Suprapubic skin (tissue), 4 donors: ENCODE measurements around the gene ZNF81. TPM values are rescaled to one million over a fixed set of nuclear protein-coding genes. Genes with fewer than 3 reads are reported as not detected.

Experiments used
- DNase-seq, 2 donors: peaks; one replicate each; pipeline ENCODE4 v3.0.0-alpha.2; 2019; ENCODE audit warnings: low spot score in 2 of 2
- H3K27ac ChIP-seq: fragments of 200-600 bp; sonication (generic); one replicate; pipeline ENCODE4 v1.5.1; 2019
- H3K27me3 ChIP-seq: fragments of 200-600 bp; sonication (generic); one replicate; pipeline ENCODE4 v1.5.1; 2019
- H3K36me3 ChIP-seq: fragments of 200-600 bp; sonication (generic); one replicate; pipeline ENCODE4 v1.5.1; 2019
- H3K4me1 ChIP-seq: fragments of 200-600 bp; sonication (generic); one replicate; pipeline ENCODE4 v1.5.1; 2019
- H3K4me3 ChIP-seq: fragments of 200-600 bp; sonication (generic); one replicate; pipeline ENCODE4 v1.5.1; 2019; ENCODE audit warnings: mild to moderate bottlenecking
- H3K9me3 ChIP-seq: fragments of 200-600 bp; sonication (generic); one replicate; pipeline ENCODE4 v1.5.1; 2019
- EP300 ChIP-seq: sonication (generic); formaldehyde crosslinking; IDR thresholded peaks from one replicate; pipeline ENCODE4 v1.6.1; 2017; ENCODE audit warnings: antibody characterized with exemption
- POLR2A ChIP-seq, 2 donors: fragments of 450-650 bp; IDR thresholded peaks; one replicate each; pipeline ENCODE4 v1.6.1; 2017; ENCODE audit warnings: antibody characterized with exemption in 2 of 2, mild to moderate bottlenecking in 2 of 2, moderate library complexity in 2 of 2
- POLR2AphosphoS5 ChIP-seq, 3 donors: sonication (generic); formaldehyde crosslinking; IDR thresholded peaks; one replicate each; pipeline ENCODE4 v1.6.1; 2017; ENCODE audit warnings: antibody characterized with exemption in 3 of 3
- WGBS: methylation state at CpG from one replicate; pipeline ENCODE4 v1.1.5; 2018; 5-methylcytosine and 5-hydroxymethylcytosine counted together
- total RNA-seq, 4 donors: library from RNA; depleted of rRNA; stranded (reverse); fragments of >200 nt; gene quantifications; one replicate each; pipeline ENCODE4 v1.1.0, GENCODE V29; 2016
- TF ChIP-seq, protein P1 (sequence below), 2 donors: fragments of 200-600 bp in 1 of 2; fragments of 450-650 bp in 1 of 2; sonication (generic) in 1 of 2; IDR thresholded peaks; one replicate each; pipeline ENCODE4 v1.5.1; 2016 to 2019; ENCODE audit warnings: antibody characterized with exemption in 2 of 2, mild to moderate bottlenecking in 1 of 2, moderate library complexity in 1 of 2

Gene ZNF81
- total RNA-seq, 4 donors from 2014 or later: 4.6 to 10.6 (median 6.9) TPM

DNA sequence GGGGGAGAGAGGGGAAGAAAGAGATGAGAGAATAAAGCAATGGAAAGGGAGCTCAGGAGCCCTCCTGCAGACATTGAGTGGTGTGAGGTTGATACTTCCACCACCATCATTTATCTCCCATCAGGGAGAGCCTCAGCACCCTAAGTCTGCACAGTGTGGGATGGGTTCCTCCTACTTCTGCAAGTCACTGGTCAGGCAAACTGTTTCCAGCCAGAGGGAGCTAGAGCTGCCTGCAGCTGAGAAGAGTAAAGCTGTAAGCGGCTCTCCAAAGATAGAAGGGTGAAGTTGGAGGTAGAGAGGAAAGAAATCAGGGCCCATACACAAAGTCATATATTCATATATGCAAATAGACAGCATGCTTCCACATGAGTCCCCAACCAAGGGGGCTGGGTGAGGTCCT, 21.9 kb upstream of the ZNF81 start:
- no peak overlapping the region for H3K27ac ChIP-seq
- no peak for TF ChIP-seq POLR2AphosphoS5 (IDR thresholded peaks at IDR 0.05)
- TF ChIP-seq, protein P1, sequence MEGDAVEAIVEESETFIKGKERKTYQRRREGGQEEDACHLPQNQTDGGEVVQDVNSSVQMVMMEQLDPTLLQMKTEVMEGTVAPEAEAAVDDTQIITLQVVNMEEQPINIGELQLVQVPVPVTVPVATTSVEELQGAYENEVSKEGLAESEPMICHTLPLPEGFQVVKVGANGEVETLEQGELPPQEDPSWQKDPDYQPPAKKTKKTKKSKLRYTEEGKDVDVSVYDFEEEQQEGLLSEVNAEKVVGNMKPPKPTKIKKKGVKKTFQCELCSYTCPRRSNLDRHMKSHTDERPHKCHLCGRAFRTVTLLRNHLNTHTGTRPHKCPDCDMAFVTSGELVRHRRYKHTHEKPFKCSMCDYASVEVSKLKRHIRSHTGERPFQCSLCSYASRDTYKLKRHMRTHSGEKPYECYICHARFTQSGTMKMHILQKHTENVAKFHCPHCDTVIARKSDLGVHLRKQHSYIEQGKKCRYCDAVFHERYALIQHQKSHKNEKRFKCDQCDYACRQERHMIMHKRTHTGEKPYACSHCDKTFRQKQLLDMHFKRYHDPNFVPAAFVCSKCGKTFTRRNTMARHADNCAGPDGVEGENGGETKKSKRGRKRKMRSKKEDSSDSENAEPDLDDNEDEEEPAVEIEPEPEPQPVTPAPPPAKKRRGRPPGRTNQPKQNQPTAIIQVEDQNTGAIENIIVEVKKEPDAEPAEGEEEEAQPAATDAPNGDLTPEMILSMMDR (IDR thresholded peaks at IDR 0.05): no peak
- no peak for TF ChIP-seq EP300
- TF ChIP-seq POLR2A (IDR thresholded peaks at IDR 0.05): no peak
- DNase-seq: no peak
- WGBS: 82% methylated on average over 1 of the region's 1 CpG
- H3K4me1 ChIP-seq: no peaks in the 10 kb centered on the region
- H3K27me3 ChIP-seq: no peaks in the 10 kb centered on the region
- no peak overlapping the region for H3K4me3 ChIP-seq
- no peaks in the 10 kb centered on the region for H3K36me3 ChIP-seq
- no peaks in the 10 kb centered on the region for H3K9me3 ChIP-seq

DNA sequence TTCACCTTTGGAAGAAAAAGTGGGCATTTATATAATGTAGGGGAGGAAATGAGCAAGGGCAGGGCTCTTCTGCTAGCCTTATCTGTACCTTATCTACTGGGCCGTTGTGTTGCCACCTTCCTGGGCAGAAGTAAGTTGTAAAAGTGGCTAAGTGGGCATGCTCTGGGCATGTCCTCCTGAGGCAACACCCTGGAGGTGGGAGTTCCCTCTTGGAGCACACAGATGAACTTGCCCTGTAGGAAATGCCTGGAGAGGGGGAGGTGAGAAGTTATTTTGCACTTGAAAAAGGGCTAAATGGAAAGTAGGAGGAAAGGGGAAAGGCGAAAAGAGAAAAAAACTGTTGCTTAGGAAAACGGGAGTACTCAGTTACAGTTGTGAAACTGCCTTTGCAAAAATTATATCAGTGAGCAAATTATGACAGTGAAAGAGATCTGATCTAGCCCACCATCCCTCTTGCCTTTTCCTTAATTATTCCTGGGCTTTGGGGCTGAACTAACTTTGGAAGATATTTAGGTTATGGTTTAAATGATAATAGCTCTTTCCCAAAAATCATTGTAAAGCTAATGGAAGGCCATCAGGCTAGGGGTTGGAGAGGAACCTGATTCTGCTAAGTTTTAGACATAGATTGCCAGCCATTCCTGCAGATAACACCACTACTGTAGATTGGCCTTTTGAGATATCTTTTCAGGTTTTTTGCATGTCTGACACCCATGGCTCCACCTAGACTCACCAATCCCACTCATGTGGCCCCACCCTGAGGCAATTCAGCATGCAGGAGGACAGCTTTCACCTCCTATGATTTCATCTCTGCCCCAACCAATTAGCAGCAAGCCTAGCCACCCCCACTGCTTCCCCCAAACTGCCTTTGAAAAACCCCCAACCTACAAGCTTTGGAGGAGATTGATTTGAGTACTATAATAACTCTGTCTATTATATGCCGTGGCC, 20.5 kb upstream of the ZNF81 start:
- 42% methylated on average over 4 of the region's 4 CpGs for whole genome bisulfite sequencing
- TF ChIP-seq POLR2AphosphoS5 (IDR thresholded peaks at IDR 0.05) (no peak), EP300 (no peak), POLR2A (IDR thresholded peaks at IDR 0.05) (no peak)
- TF ChIP-seq, protein P1 (IDR thresholded peaks at IDR 0.05): no peak
- DNase-seq: no peak
- H3K9me3 ChIP-seq: no peaks in the 10 kb centered on the region
- no peaks in the 10 kb centered on the region for H3K4me1 ChIP-seq
- no peak overlapping the region for H3K27ac ChIP-seq
- no peaks in the 10 kb centered on the region for H3K27me3 ChIP-seq
- H3K4me3 ChIP-seq: no peak overlapping the region
- H3K36me3 ChIP-seq: no peaks in the 10 kb centered on the region

- no peaks in the 10 kb centered on the region for H3K4me1 ChIP-seq
- no peak overlapping the region for H3K27ac ChIP-seq
- no peaks in the 10 kb centered on the region for H3K27me3 ChIP-seq
- H3K4me3 ChIP-seq: no peak overlapping the region
- TF ChIP-seq, protein P1 (IDR thresholded peaks at IDR 0.05): no peak
- TF ChIP-seq EP300: no peak
- no peak for TF ChIP-seq POLR2AphosphoS5 (IDR thresholded peaks at IDR 0.05)
- TF ChIP-seq POLR2A (IDR thresholded peaks at IDR 0.05): no peak
- no peaks in the 10 kb centered on the region for H3K36me3 ChIP-seq
- 0% methylated on average over 1 of the region's 1 CpG for WGBS
- no peaks in the 10 kb centered on the region for H3K9me3 ChIP-seq
- DNase-seq: no peak
Observed at GRCh38 chrX:47817421-47817820, 19.3 kb upstream of the ZNF81 start.

- 90% methylated on average over 1 of the region's 1 CpG for WGBS
- H3K27me3 ChIP-seq: no peaks in the 10 kb centered on the region
- no peak for DNase-seq
- H3K4me1 ChIP-seq: no peaks in the 10 kb centered on the region
- H3K4me3 ChIP-seq: no peak overlapping the region
- no peaks in the 10 kb centered on the region for H3K36me3 ChIP-seq
- TF ChIP-seq EP300 (no peak), POLR2AphosphoS5 (IDR thresholded peaks at IDR 0.05) (no peak), POLR2A (IDR thresholded peaks at IDR 0.05) (no peak)
- TF ChIP-seq, protein P1 (IDR thresholded peaks at IDR 0.05): no peak
- H3K9me3 ChIP-seq: no peaks in the 10 kb centered on the region
- H3K27ac ChIP-seq: no peak overlapping the region
Observed at GRCh38 chrX:47817897-47818296, 18.8 kb upstream of the ZNF81 start.

GRCh38 chrX:47828984-47829383, 7.7 kb upstream of the ZNF81 start:
- no peak for DNase-seq
- no peaks in the 10 kb centered on the region for H3K36me3 ChIP-seq
- H3K27ac ChIP-seq: no peak overlapping the region
- TF ChIP-seq EP300 (no peak), POLR2AphosphoS5 (IDR thresholded peaks at IDR 0.05) (no peak)
- no peaks in the 10 kb centered on the region for H3K27me3 ChIP-seq
- H3K4me1 ChIP-seq: no peaks in the 10 kb centered on the region
- H3K4me3 ChIP-seq: no peak overlapping the region
- WGBS: 88% methylated on average over 1 of the region's 1 CpG
- no peaks in the 10 kb centered on the region for H3K9me3 ChIP-seq
